Measurements from ENCODE around the gene RNASEL.

The RNASEL gene

DNA sequence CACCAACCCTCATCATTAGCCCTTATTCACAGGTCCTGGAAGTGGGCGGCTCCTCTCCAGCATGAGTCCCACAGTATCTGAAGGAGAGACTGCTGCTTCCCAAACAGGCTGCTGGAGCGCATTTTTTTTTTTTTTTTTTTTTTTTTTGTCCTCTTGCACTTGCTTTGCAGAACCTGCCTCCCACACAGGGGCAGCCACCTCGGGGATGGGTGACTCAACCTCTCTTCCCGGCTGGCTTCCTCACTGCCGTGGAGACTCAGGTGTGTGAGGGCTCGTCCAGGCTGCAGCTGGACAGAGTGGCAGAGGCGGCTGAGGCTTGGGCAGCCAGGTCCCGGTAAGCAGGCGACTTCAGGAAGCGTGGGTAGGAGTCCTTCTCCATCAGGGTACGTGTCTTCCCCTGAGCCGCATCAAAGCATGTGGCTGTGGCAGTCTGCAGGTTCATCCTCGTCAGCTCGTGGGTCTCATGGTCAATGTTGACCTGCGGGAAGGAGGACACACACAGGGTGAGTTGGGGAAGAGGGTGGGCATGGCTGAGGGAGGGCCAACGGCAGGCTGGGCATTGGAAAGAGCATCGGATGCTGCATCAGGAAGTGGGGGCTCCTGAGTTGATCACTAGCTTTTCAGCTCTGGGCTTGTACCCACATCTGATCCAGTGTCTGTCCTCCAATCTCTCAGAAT is 11.1 kb upstream of the RNASEL start:
- DNase-seq, result no peak

DNA sequence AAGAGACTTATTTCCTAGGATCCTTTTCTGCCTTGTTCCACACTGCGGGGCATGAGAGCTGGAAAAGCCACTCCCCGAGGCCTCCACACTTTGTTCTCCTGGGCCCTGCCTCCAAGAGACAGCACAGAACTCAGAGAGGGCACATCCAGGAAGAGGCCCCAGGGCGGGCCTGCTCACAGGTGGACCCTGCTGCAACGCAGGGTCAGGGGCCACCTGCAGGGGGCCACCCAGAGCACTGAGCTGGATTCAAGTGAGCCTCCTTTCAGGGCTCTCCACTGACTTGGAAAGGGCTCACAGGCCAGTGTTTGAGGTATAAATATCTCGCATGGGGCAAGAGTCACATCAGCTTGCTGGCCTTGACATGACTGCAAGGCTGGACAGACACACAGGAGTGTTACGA is 10.3 kb upstream of the RNASEL start:
- DNase-seq, result no peak

DNA sequence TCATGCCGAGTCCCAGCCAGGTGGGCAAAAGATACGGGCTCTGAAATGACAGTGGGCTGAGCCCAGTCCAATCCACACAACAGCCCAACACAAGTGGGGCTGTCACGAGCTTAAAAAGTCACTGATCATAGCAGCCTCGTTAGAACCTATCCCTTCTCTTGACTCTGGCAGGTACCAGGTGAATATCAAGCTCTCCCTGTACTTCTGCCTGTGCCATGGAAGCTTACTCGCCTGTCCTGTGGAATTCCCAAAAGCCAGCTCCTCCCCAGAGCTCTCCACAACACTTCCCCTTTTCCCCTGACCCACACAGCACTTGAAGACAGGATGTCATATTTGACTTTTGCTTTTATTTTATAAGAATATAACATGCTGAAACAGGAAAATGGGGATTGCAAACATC is 9.2 kb upstream of the RNASEL start:
- no peak for DNase-seq

DNA sequence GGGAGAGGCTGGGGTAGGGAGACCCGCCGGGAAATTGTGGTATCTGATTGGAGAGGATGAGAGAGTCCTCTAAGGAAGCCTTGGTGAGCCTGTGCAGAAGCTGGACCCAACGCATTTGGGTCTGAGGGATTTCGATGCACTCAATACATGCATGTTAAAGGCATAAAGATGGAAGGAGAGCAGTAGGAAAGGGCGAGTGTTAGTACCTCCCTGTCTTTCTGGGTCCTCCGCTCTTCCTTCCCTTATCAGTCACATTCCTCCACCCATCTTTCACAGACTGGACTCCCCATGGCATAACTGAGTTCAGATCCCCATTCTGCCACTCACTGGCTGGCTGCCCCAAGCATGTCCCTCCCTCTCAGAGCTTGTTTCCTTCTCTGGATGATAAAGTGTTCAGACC is 7.9 kb upstream of the RNASEL start:
- no peak for DNase-seq

- DNase-seq, result peak; percentile 75
Measured at GRCh38 chr1:182595641-182596240, 6.7 kb upstream of the RNASEL start.

DNA sequence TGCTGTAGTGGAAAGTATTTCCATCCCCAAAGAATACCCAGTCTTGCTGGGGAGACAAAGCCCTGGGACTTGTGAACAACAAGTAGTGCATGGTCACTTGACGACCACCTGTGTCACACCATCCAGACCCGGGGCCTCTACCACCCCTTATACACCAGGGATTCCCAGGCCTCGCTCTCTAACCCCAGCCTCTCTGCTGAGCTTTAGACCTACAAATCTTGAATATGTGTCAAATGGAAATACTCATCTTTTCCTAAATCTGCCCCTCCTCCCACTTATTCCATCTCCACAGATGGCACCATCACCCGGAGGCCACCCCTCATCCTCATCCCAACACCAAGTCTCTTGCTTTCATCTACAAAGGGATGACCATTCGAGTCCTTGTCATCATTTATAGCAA is 875 bp upstream of the RNASEL start:
- no peak for DNase-seq

GRCh38 chr1:182589520-182589919 is 464 bp upstream of the RNASEL start:
- DNase-seq, result no peak

- DNase-seq, result no peak
Measured at GRCh38 chr1:182587666-182588499, 1.2 kb downstream of the RNASEL start.

- DNase-seq, result no peak
Measured at GRCh38 chr1:182587093-182587492, 2.0 kb downstream of the RNASEL start.

GRCh38 chr1:182586380-182586779 is 2.7 kb downstream of the RNASEL start:
- no peak for DNase-seq

- no peak for DNase-seq
Measured at GRCh38 chr1:182584746-182585145, 4.3 kb downstream of the RNASEL start.

DNA sequence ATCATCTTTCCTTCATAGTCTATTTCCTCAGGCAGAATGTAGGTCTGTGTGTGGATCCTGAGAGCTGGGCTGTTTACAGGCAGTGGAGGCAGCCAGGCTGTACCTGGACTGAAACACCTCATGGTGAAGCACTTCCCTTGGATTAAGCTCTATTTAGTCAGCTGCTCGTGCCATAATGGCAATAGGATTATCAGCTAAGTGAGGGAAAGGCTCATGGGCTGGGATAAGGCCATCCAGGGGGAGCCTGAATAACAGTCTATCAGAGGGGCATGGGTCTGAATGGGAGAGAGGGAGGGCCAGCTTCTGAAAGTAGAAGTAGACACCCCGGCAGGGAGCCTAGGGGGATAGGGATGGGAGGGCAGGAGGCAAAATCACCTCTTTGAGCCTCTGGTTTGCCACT is 8.3 kb downstream of the RNASEL start:
- DNase-seq, result no peak

GRCh38 chr1:182575540-182576149 is 13.4 kb downstream of the RNASEL start:
- no peak for DNase-seq

DNA sequence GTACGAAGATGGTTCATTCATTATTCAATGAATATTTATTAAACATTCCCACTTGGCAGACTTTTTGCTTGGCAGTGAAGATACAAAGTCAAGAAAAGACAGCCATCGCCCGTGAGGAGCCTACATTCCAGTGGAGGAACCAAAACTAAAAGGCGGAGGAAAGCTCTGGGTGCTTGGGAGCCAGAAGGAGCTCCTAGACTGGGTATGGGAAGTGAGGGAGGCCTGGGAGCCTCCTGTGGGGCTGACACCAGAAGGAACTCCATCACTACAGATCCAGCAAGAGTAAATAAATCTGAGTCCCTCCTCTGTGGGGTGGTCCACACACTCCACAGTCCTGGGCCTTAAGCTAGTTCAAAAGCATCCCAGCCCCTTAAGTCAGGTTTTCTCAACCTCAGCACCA is 14.9 kb downstream of the RNASEL start:
- no peak for DNase-seq

GRCh38 chr1:182570611-182570970 is 18.5 kb downstream of the RNASEL start:
- DNase-seq, result no peak

DNA sequence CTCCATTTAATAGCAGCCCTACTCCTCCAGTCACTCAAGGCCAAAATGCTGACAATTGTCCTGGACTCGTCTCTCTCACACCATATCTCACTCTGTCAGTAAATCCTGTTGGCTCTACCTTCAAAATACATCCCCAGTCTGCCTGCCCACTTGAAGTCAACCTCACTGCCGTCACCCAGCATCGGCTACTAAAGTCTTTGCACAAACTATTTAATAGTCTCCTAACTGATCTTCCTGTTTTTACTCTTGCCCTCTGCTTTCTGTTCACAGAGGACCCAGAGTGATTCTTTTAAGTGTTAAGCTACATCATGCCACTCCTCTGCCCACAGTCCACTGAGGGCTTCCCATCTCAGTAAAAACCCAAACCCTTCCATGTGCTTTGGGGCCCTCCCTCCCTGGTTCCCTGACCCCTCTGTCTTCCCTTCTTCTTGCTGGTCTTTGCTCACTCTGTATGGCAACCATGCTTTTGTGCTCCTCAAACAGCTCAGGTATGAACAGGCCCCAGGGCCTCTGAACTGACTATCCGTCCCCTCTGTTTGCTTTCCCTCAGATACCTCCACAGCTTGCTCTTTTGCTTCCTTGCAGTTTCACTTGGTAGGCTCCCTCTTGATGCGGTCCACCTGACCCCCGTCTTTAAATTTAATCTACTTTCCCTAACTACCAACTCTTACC is 19.0 kb downstream of the RNASEL start:
- DNase-seq, result no peak

GRCh38 chr1:182568647-182569284 is 20.3 kb downstream of the RNASEL start:
- no peak for DNase-seq

- DNase-seq, result no peak
Measured at GRCh38 chr1:182567629-182568028, 21.4 kb downstream of the RNASEL start.

DNA sequence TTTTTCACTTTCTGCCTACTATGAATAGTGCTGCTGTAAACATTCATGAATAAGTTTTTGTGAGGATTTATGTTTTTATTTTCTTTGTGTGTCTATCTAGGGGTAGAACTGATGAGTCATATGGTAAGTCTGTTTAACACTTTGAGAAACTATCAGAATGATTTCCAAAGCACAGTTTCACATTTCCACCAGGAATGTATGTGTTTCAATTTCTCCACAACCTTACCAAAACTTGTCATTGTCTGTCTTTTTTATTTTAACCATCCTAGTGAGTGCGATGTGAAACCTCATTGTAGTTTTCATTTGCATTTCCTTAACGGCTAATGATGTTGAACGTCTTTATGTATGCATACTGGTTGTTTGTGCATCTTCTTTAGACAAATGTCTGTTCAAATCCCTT is 23.5 kb downstream of the RNASEL start:
- no peak for DNase-seq

DNA sequence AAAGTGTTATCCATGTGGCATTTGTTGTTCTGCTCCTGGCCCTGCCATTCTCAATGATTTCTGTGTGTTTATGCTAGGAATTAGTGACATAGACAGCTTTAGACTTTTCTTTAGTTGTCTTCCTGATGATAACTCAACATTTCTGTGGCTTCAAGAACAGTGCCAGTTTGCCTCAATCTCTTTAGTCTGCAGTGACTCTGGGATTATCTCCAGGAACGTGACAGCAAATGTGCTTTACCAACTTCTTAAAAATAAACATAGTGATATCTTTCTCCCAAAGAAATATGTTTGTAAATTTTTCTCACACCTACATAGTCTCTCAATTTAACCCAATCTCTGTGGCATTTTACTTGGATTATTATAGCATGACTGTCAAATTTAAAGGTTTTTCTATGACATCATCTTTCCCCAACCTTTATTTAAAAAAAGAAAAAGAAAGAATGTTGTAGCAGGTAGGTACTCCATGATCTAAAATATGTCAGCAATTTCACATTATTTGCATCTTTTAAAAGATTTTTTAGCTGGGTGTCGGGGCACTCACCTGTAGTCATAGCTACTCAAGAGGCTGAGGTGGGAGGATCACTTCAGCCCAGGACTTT is 24.6 kb downstream of the RNASEL start:
- no peak for DNase-seq

GRCh38 chr1:182563095-182563494 is 26.0 kb downstream of the RNASEL start:
- no peak for DNase-seq

GRCh38 chr1:182561456-182561855 is 27.6 kb downstream of the RNASEL start:
- DNase-seq, result no peak

Data from NCI-H526 treated with DMSO at 0.1 percent for 48 hours (cell line).